Hepatocyte (in vitro differentiated cells): ENCODE data around the gene NGEF. TPM values are rescaled to one million over a fixed set of nuclear protein-coding genes. Genes with fewer than 3 reads are reported as not detected.

Experiments
- DNase-seq: peaks from one replicate; pipeline ENCODE4 v3.0.0-alpha.2; 2016; ENCODE audit warnings: low spot score
- H2AFZ ChIP-seq: fragments of 200-600 bp; sonication (generic); 2 replicates; pipeline ENCODE4 v1.6.0; 2016; ENCODE audit warnings: antibody characterized with exemption, mild to moderate bottlenecking
- H3K27ac ChIP-seq: fragments of 200-600 bp; sonication (generic); 2 replicates; pipeline ENCODE4 v1.5.1; 2016; ENCODE audit warnings: mild to moderate bottlenecking
- H3K27me3 ChIP-seq: fragments of 200-600 bp; sonication (generic); 2 replicates; pipeline ENCODE4 v1.6.1; 2016
- H3K36me3 ChIP-seq: fragments of 200-600 bp; sonication (generic); replicated peaks from 2 replicates; pipeline ENCODE4 v1.5.1; 2016; ENCODE audit warnings: low read depth; ENCODE audit not compliant: insufficient read depth
- H3K4me1 ChIP-seq: fragments of 200-600 bp; sonication (generic); 2 replicates; pipeline ENCODE4 v1.5.1; 2016; ENCODE audit warnings: mild to moderate bottlenecking, moderate library complexity; ENCODE audit not compliant: insufficient read depth
- H3K4me2 ChIP-seq: fragments of 200-600 bp; sonication (generic); 2 replicates; pipeline ENCODE4 v1.6.0; 2016
- H3K4me3 ChIP-seq: fragments of 200-600 bp; sonication (generic); 2 replicates; pipeline ENCODE4 v1.5.1; 2016; ENCODE audit warnings: mild to moderate bottlenecking
- H3K79me2 ChIP-seq: fragments of 200-600 bp; sonication (generic); 2 replicates; pipeline ENCODE4 v1.6.0; 2017; ENCODE audit warnings: mild to moderate bottlenecking
- H3K9me2 ChIP-seq: fragments of 200-600 bp; sonication (generic); replicated peaks from 2 replicates; pipeline ENCODE4 v1.6.0; 2017; ENCODE audit warnings: mild to moderate bottlenecking; ENCODE audit not compliant: insufficient read depth
- H3K9me3 ChIP-seq: fragments of 200-600 bp; sonication (generic); 2 replicates; pipeline ENCODE4 v1.5.1; 2016; ENCODE audit warnings: low read depth, mild to moderate bottlenecking
- H4K20me1 ChIP-seq: fragments of 200-600 bp; sonication (generic); 2 replicates; pipeline ENCODE4 v1.6.0; 2016; ENCODE audit warnings: mild to moderate bottlenecking; ENCODE audit not compliant: insufficient read depth, poor library complexity, severe bottlenecking
- CTCF ChIP-seq: fragments of 200-600 bp; sonication (generic); IDR thresholded peaks from 2 replicates; pipeline ENCODE4 v1.5.1; 2016; ENCODE audit warnings: antibody characterized with exemption, mild to moderate bottlenecking; ENCODE audit not compliant: poor library complexity
- EZH2 ChIP-seq: fragments of 200-600 bp; sonication (generic); IDR thresholded peaks from 2 replicates; pipeline ENCODE4 v1.6.1; 2016; ENCODE audit warnings: antibody characterized with exemption, mild to moderate bottlenecking, borderline replicate concordance
- EZH2phosphoT487 ChIP-seq: fragments of 200-600 bp; sonication (generic); IDR thresholded peaks from one replicate; pipeline ENCODE4 v1.6.1; 2018; ENCODE audit warnings: antibody characterized with exemption, mild to moderate bottlenecking, low read depth, moderate library complexity; ENCODE audit not compliant: unreplicated experiment, severe bottlenecking
- WGBS: methylation state at CpG from one replicate; pipeline ENCODE4 v1.1.6; 2016; ENCODE audit warnings: low lambda C conversion rate; ENCODE audit errors: missing lambda C conversion rate; 5-methylcytosine and 5-hydroxymethylcytosine counted together
- polyA plus RNA-seq: library from polyadenylated mRNA; unstranded; fragments of >200 nt; fragmentation: Nextera tagmentation; extraction: Ambion mirVana; gene quantifications from 2 replicates; pipeline ENCODE4 v1.2.1, GENCODE V29; 2016
- total RNA-seq: library from RNA; depleted of rRNA; stranded (reverse); fragments of >200 nt; gene quantifications from 2 replicates; pipeline ENCODE4 v1.2.3, GENCODE V29; 2014

Gene NGEF
- total and polyA plus RNA-seq, 2 experiments from 2014 or later = 2.2 to 3.2 TPM

GRCh38 chr2:233049194-233049761, 36.2 kb upstream of the NGEF start:
- TF ChIP-seq EZH2phosphoT487 = no peak
- TF ChIP-seq CTCF = no peak
- TF ChIP-seq EZH2 = no peak
- H3K27me3 ChIP-seq = peaks cover 8% of the 10 kb centered on the region
- H3K27ac ChIP-seq = no peak overlapping the region
- WGBS = 53% methylated on average over 4 of the region's 4 CpGs
- no peaks in the 10 kb centered on the region for H4K20me1 ChIP-seq
- no peaks in the 10 kb centered on the region for H3K4me1 ChIP-seq
- no peak for DNase-seq
- no peaks in the 10 kb centered on the region for H3K79me2 ChIP-seq
- H3K9me3 ChIP-seq = no peaks in the 10 kb centered on the region
- no peaks in the 10 kb centered on the region for H3K9me2 ChIP-seq
- no peaks in the 10 kb centered on the region for H3K36me3 ChIP-seq
- no peak overlapping the region for H2AFZ ChIP-seq
- H3K4me2 ChIP-seq = no peak overlapping the region
- no peak overlapping the region for H3K4me3 ChIP-seq

GRCh38 chr2:233048569-233049193, 35.6 kb upstream of the NGEF start:
- no peak overlapping the region for H3K4me2 ChIP-seq
- TF ChIP-seq EZH2phosphoT487 = no peak
- TF ChIP-seq EZH2 = no peak
- no peak for TF ChIP-seq CTCF
- no peaks in the 10 kb centered on the region for H3K4me1 ChIP-seq
- H3K4me3 ChIP-seq = no peak overlapping the region
- no peak overlapping the region for H3K27ac ChIP-seq
- H3K27me3 ChIP-seq = peaks cover 8% of the 10 kb centered on the region
- H3K36me3 ChIP-seq = no peaks in the 10 kb centered on the region
- H3K9me2 ChIP-seq = no peaks in the 10 kb centered on the region
- no peaks in the 10 kb centered on the region for H3K79me2 ChIP-seq
- DNase-seq = no peak
- 84% methylated on average over 10 of the region's 10 CpGs for WGBS
- H2AFZ ChIP-seq = no peak overlapping the region
- H3K9me3 ChIP-seq = no peaks in the 10 kb centered on the region
- H4K20me1 ChIP-seq = no peaks in the 10 kb centered on the region

GRCh38 chr2:233047667-233048066, 34.6 kb upstream of the NGEF start:
- Histone ChIP-seq H3K79me2 (no peaks in the 10 kb centered on the region), H3K4me1 (no peaks in the 10 kb centered on the region), H3K36me3 (no peaks in the 10 kb centered on the region), H3K4me2 (no peak overlapping the region), H3K4me3 (no peak overlapping the region), H3K27ac (no peak overlapping the region), H3K9me2 (no peaks in the 10 kb centered on the region), H2AFZ (no peak overlapping the region), H3K9me3 (no peaks in the 10 kb centered on the region), H3K27me3 (peaks cover 6% of the 10 kb centered on the region), H4K20me1 (no peaks in the 10 kb centered on the region)
- no peak for DNase-seq
- TF ChIP-seq EZH2phosphoT487 (no peak), CTCF (no peak), EZH2 (no peak)
- 87% methylated on average over 9 of the region's 9 CpGs for WGBS
